Measurements from ENCODE around the gene ATP9B. TPM values are rescaled to one million over a fixed set of nuclear protein-coding genes. Genes with fewer than 3 reads are reported as not detected.

Gene ATP9B
- total and polyA plus RNA-seq, 9 donors, result 11.2 to 31.2 (median 16.0) TPM

- Histone ChIP-seq H3K4me3 (ENCODE audit: low read length) (no peak overlapping the region), H3K4me1 (ENCODE audit: control insufficient read depth, insufficient read depth, low read length) (no peaks in the 10 kb centered on the region), H3K27me3 (ENCODE audit: control insufficient read depth, insufficient read depth, low read length) (no peaks in the 10 kb centered on the region), H3K36me3 (ENCODE audit: control insufficient read depth, insufficient read depth, low read length) (peaks cover 5% of the 10 kb centered on the region), H3K27ac (ENCODE audit: low read length) (no peak overlapping the region), H3K9me3 (replicated peaks; ENCODE audit: control insufficient read depth, low read depth, low read length) (no peaks in the 10 kb centered on the region)
- no CpG with 5 or more reads among the region's 2 CpGs for WGBS (ENCODE audit: insufficient coverage)
- no peak for DNase-seq
Measured at GRCh38 chr18:79123948-79124347, 54.8 kb downstream of the ATP9B start.

GRCh38 chr18:79129120-79129519 is 59.9 kb downstream of the ATP9B start:
- Histone ChIP-seq H3K4me1 (ENCODE audit: control insufficient read depth, insufficient read depth, low read length) (no peaks in the 10 kb centered on the region), H3K27me3 (ENCODE audit: control insufficient read depth, insufficient read depth, low read length) (no peaks in the 10 kb centered on the region), H3K4me3 (ENCODE audit: low read length) (no peak overlapping the region), H3K36me3 (ENCODE audit: control insufficient read depth, insufficient read depth, low read length) (peaks cover 2% of the 10 kb centered on the region), H3K9me3 (replicated peaks; ENCODE audit: control insufficient read depth, low read depth, low read length) (no peaks in the 10 kb centered on the region), H3K27ac (ENCODE audit: low read length) (no peak overlapping the region)
- peak; percentile 33 for DNase-seq
- WGBS (ENCODE audit: insufficient coverage), result 0% methylated on average over 1 of the region's 3 CpGs

DNA sequence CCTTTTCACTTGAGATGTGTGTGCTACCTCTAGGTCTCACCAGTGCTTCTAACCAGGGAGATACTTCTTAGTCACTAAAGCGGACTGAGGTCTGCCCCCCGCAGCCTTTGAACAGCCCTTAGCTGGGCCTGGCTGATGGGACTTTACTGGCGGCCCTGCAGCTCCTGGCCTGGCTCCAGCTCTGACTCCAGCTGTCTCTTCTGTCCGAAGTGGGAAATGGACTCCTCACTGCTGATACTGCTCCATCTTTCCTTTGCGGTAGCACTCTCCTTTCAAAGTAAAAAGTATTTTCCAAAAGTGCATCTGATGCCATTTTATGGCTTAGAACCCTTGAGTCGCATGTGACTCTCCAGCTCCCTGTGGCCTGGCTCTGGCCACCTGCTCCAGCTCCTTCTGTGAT is 64.5 kb downstream of the ATP9B start:
- DNase-seq, result peak; percentile 31
- peaks cover 10% of the 10 kb centered on the region for H3K36me3 ChIP-seq (ENCODE audit: control insufficient read depth, insufficient read depth, low read length)
- H3K27me3 ChIP-seq (ENCODE audit: control insufficient read depth, insufficient read depth, low read length), result no peaks in the 10 kb centered on the region
- no peaks in the 10 kb centered on the region for H3K4me1 ChIP-seq (ENCODE audit: control insufficient read depth, insufficient read depth, low read length)
- 68% methylated on average over 6 of the region's 6 CpGs for WGBS (ENCODE audit: insufficient coverage)
- H3K27ac ChIP-seq (ENCODE audit: low read length), result no peak overlapping the region
- H3K9me3 ChIP-seq (replicated peaks; ENCODE audit: control insufficient read depth, low read depth, low read length), result no peaks in the 10 kb centered on the region
- no peak overlapping the region for H3K4me3 ChIP-seq (ENCODE audit: low read length)

- Histone ChIP-seq H3K36me3 (ENCODE audit: control insufficient read depth, insufficient read depth, low read length) (peaks cover 10% of the 10 kb centered on the region), H3K27ac (ENCODE audit: low read length) (no peak overlapping the region), H3K4me3 (ENCODE audit: low read length) (no peak overlapping the region), H3K9me3 (replicated peaks; ENCODE audit: control insufficient read depth, low read depth, low read length) (no peaks in the 10 kb centered on the region), H3K27me3 (ENCODE audit: control insufficient read depth, insufficient read depth, low read length) (no peaks in the 10 kb centered on the region), H3K4me1 (ENCODE audit: control insufficient read depth, insufficient read depth, low read length) (no peaks in the 10 kb centered on the region)
- DNase-seq, result no peak
Measured at GRCh38 chr18:79135924-79136323, 66.7 kb downstream of the ATP9B start.

- no peak overlapping the region for H3K27ac ChIP-seq (ENCODE audit: low read length)
- H3K27me3 ChIP-seq (ENCODE audit: control insufficient read depth, insufficient read depth, low read length), result no peaks in the 10 kb centered on the region
- H3K9me3 ChIP-seq (replicated peaks; ENCODE audit: control insufficient read depth, low read depth, low read length), result no peaks in the 10 kb centered on the region
- H3K4me3 ChIP-seq (ENCODE audit: low read length), result no peak overlapping the region
- DNase-seq, result no peak
- no peaks in the 10 kb centered on the region for H3K4me1 ChIP-seq (ENCODE audit: control insufficient read depth, insufficient read depth, low read length)
- WGBS (ENCODE audit: insufficient coverage), result no CpG with 5 or more reads among the region's 6 CpGs
- H3K36me3 ChIP-seq (ENCODE audit: control insufficient read depth, insufficient read depth, low read length), result peaks cover 10% of the 10 kb centered on the region
Measured at GRCh38 chr18:79136742-79137141, 67.5 kb downstream of the ATP9B start.

GRCh38 chr18:79139206-79139605 is 70.0 kb downstream of the ATP9B start:
- no CpG with 5 or more reads among the region's 4 CpGs for WGBS (ENCODE audit: insufficient coverage)
- no peak for DNase-seq
- Histone ChIP-seq H3K27ac (ENCODE audit: low read length) (no peak overlapping the region), H3K36me3 (ENCODE audit: control insufficient read depth, insufficient read depth, low read length) (peaks cover 8% of the 10 kb centered on the region), H3K4me3 (ENCODE audit: low read length) (no peak overlapping the region), H3K9me3 (replicated peaks; ENCODE audit: control insufficient read depth, low read depth, low read length) (no peaks in the 10 kb centered on the region), H3K27me3 (ENCODE audit: control insufficient read depth, insufficient read depth, low read length) (no peaks in the 10 kb centered on the region), H3K4me1 (ENCODE audit: control insufficient read depth, insufficient read depth, low read length) (no peaks in the 10 kb centered on the region)

- DNase-seq, result no peak
- no CpG with 5 or more reads among the region's 4 CpGs for WGBS (ENCODE audit: insufficient coverage)
Measured at GRCh38 chr18:79147014-79147413, 77.8 kb downstream of the ATP9B start.

GRCh38 chr18:79151191-79151590 is 82.0 kb downstream of the ATP9B start:
- no peaks in the 10 kb centered on the region for H3K27me3 ChIP-seq (ENCODE audit: control insufficient read depth, insufficient read depth, low read length)
- H3K36me3 ChIP-seq (ENCODE audit: control insufficient read depth, insufficient read depth, low read length), result peaks cover 4% of the 10 kb centered on the region
- no peak overlapping the region for H3K27ac ChIP-seq (ENCODE audit: low read length)
- H3K4me1 ChIP-seq (ENCODE audit: control insufficient read depth, insufficient read depth, low read length), result no peaks in the 10 kb centered on the region
- no peaks in the 10 kb centered on the region for H3K9me3 ChIP-seq (replicated peaks; ENCODE audit: control insufficient read depth, low read depth, low read length)
- WGBS (ENCODE audit: insufficient coverage), result 80% methylated on average over 1 of the region's 2 CpGs
- no peak overlapping the region for H3K4me3 ChIP-seq (ENCODE audit: low read length)
- no peak for DNase-seq

More at GRCh38 chr18:79147014-79147413, 77.8 kb downstream of the ATP9B start:
- Histone ChIP-seq H3K36me3 (ENCODE audit: control insufficient read depth, insufficient read depth, low read length) (peaks cover 3% of the 10 kb centered on the region), H3K4me1 (ENCODE audit: control insufficient read depth, insufficient read depth, low read length) (no peaks in the 10 kb centered on the region), H3K27ac (ENCODE audit: low read length) (no peak overlapping the region), H3K27me3 (ENCODE audit: control insufficient read depth, insufficient read depth, low read length) (no peaks in the 10 kb centered on the region), H3K9me3 (replicated peaks; ENCODE audit: control insufficient read depth, low read depth, low read length) (no peaks in the 10 kb centered on the region), H3K4me3 (ENCODE audit: low read length) (no peak overlapping the region)

GRCh38 chr18:79156327-79156726 is 87.1 kb downstream of the ATP9B start:
- H3K4me1 ChIP-seq (ENCODE audit: control insufficient read depth, insufficient read depth, low read length), result no peaks in the 10 kb centered on the region
- peaks cover 22% of the 10 kb centered on the region for H3K36me3 ChIP-seq (ENCODE audit: control insufficient read depth, insufficient read depth, low read length)
- no peak overlapping the region for H3K4me3 ChIP-seq (ENCODE audit: low read length)
- H3K27me3 ChIP-seq (ENCODE audit: control insufficient read depth, insufficient read depth, low read length), result no peaks in the 10 kb centered on the region
- WGBS (ENCODE audit: insufficient coverage), result 100% methylated on average over 1 of the region's 4 CpGs
- DNase-seq, result no peak
- no peaks in the 10 kb centered on the region for H3K9me3 ChIP-seq (replicated peaks; ENCODE audit: control insufficient read depth, low read depth, low read length)
- no peak overlapping the region for H3K27ac ChIP-seq (ENCODE audit: low read length)

DNA sequence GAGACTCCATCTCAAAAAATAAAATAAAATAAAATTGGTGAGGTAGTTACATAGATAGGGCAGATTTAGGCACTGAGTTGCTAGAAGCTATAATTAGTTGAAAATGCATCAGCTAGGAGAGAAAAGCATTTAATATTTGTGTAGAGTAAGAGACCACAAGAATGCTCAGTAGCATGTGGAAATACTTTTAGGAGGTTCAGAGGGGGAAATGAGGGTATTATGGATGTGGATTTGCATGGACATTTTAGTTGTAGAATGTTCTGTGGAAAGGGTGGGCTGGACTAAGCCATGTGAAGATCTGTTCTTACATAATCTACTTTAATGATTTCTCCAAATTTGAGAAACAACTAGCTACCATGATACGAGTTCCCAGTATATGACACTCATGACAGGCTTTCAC is 95.5 kb downstream of the ATP9B start:
- no CpG with 5 or more reads among the region's 1 CpG for WGBS (ENCODE audit: insufficient coverage)
- Histone ChIP-seq H3K27me3 (ENCODE audit: control insufficient read depth, insufficient read depth, low read length) (no peaks in the 10 kb centered on the region), H3K27ac (ENCODE audit: low read length) (no peak overlapping the region), H3K4me3 (ENCODE audit: low read length) (no peak overlapping the region), H3K4me1 (ENCODE audit: control insufficient read depth, insufficient read depth, low read length) (no peaks in the 10 kb centered on the region), H3K36me3 (ENCODE audit: control insufficient read depth, insufficient read depth, low read length) (peaks cover 28% of the 10 kb centered on the region), H3K9me3 (replicated peaks; ENCODE audit: control insufficient read depth, low read depth, low read length) (no peaks in the 10 kb centered on the region)
- no peak for DNase-seq

DNA sequence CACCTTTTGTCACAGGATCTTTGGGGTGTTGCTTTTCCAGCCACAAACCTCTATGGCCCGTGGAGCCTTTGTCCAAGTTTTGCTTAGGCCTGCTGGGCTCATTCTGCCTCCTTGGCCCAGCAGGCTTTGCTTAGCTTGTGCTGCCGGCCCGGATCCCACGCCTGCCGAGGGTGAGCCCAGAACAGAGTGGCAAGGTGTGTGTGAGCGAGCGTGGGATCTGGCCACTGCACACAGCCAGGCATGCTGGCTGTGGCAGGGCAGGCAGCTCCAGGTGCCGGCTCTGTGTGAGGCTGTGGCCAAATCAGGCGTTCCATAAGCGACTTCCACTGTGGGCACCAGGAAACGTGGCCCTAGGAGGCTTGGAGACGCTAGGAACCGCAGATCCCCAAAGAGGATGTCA is 97.5 kb downstream of the ATP9B start:
- 98% methylated on average over 13 of the region's 13 CpGs for WGBS (ENCODE audit: insufficient coverage)
- DNase-seq, result no peak

More for the DNA sequence above, 97.5 kb downstream of the ATP9B start:
- H3K27me3 ChIP-seq (ENCODE audit: control insufficient read depth, insufficient read depth, low read length), result no peaks in the 10 kb centered on the region
- H3K27ac ChIP-seq (ENCODE audit: low read length), result no peak overlapping the region
- H3K9me3 ChIP-seq (replicated peaks; ENCODE audit: control insufficient read depth, low read depth, low read length), result no peaks in the 10 kb centered on the region
- H3K36me3 ChIP-seq (ENCODE audit: control insufficient read depth, insufficient read depth, low read length), result peaks cover 27% of the 10 kb centered on the region
- H3K4me1 ChIP-seq (ENCODE audit: control insufficient read depth, insufficient read depth, low read length), result no peaks in the 10 kb centered on the region
- H3K4me3 ChIP-seq (ENCODE audit: low read length), result no peak overlapping the region
